Ishikawa (cell line): ENCODE measurements around the gene SNAP25.

Source experiments
- CEBPB ChIP-seq: IDR thresholded peaks from 2 replicates; pipeline ENCODE4 v1.6.1; 2012
- CREB1 ChIP-seq: IDR thresholded peaks from 2 replicates; pipeline ENCODE4 v1.6.1; 2012; ENCODE audit warnings: low read depth
- EGR1 ChIP-seq: IDR thresholded peaks from 2 replicates; pipeline ENCODE4 v1.6.1; 2012
- EP300 ChIP-seq: IDR thresholded peaks from 2 replicates; pipeline ENCODE4 v1.6.1; 2012; ENCODE audit warnings: borderline replicate concordance
- FOXM1 ChIP-seq: IDR thresholded peaks from 2 replicates; pipeline ENCODE4 v1.6.1; 2012; ENCODE audit warnings: low read depth, borderline replicate concordance
- MAX ChIP-seq: IDR thresholded peaks from 2 replicates; pipeline ENCODE4 v1.6.1; 2012
- NFIC ChIP-seq: IDR thresholded peaks from 2 replicates; pipeline ENCODE4 v1.6.1; 2012
- RAD21 ChIP-seq: IDR thresholded peaks from 2 replicates; pipeline ENCODE4 v1.6.1; 2012; ENCODE audit warnings: low read depth
- REST ChIP-seq: IDR thresholded peaks from 2 replicates; pipeline ENCODE4 v1.6.1; 2012; ENCODE audit warnings: low read depth, mild to moderate bottlenecking
- TAF1 ChIP-seq: IDR thresholded peaks from 2 replicates; pipeline ENCODE4 v1.6.1; 2012; ENCODE audit warnings: low read depth, mild to moderate bottlenecking
- TCF12 ChIP-seq: IDR thresholded peaks from 2 replicates; pipeline ENCODE4 v1.6.1; 2012; ENCODE audit warnings: low read depth
- TEAD4 ChIP-seq: IDR thresholded peaks from 2 replicates; pipeline ENCODE4 v1.6.1; 2012
- USF1 ChIP-seq: IDR thresholded peaks from 2 replicates; pipeline ENCODE4 v1.6.1; 2012
- YY1 ChIP-seq: IDR thresholded peaks from 2 replicates; pipeline ENCODE4 v1.6.1; 2012; ENCODE audit warnings: low read depth
- ZBTB7A ChIP-seq: IDR thresholded peaks from 2 replicates; pipeline ENCODE4 v1.6.1; 2012; ENCODE audit warnings: low read depth

The SNAP25 gene

GRCh38 chr20:10221021-10221420 is 2.4 kb downstream of the SNAP25 start:
- no peak for TF ChIP-seq ZBTB7A
- no peak for TF ChIP-seq TEAD4
- no peak for TF ChIP-seq FOXM1
- no peak for TF ChIP-seq TAF1
- no peak for TF ChIP-seq RAD21
- no peak for TF ChIP-seq TCF12
- TF ChIP-seq USF1, result no peak
- no peak for TF ChIP-seq CEBPB
- no peak for TF ChIP-seq EP300

- TF ChIP-seq CREB1 (no peak), NFIC (no peak), REST (no peak), RAD21 (no peak), ZBTB7A (no peak), CEBPB (no peak), FOXM1 (no peak)
These were observed 6.9 kb downstream of the SNAP25 start for GRCh38 chr20:10225439-10226060.

- 0 out of 2 replicates have a peak, but pooled peaks have one; percentile 28 for TF ChIP-seq NFIC
- TF ChIP-seq FOXM1, result no peak
These were observed 9.7 kb downstream of the SNAP25 start for GRCh38 chr20:10228330-10228729.

- TF ChIP-seq RAD21 (no peak), ZBTB7A (no peak), YY1 (no peak), CEBPB (no peak), USF1 (no peak), TEAD4 (no peak), EGR1 (no peak), REST (no peak), MAX (no peak), FOXM1 (no peak), TAF1 (no peak)
These were observed 12.7 kb downstream of the SNAP25 start for GRCh38 chr20:10231290-10231689.

GRCh38 chr20:10236540-10237533 is 18.2 kb downstream of the SNAP25 start:
- TF ChIP-seq CEBPB (no peak), YY1 (no peak), REST (no peak), NFIC (no peak), EP300 (no peak), RAD21 (no peak), TCF12 (no peak), FOXM1 (no peak), USF1 (no peak), CREB1 (no peak), ZBTB7A (no peak), EGR1 (no peak), MAX (no peak), TAF1 (no peak), TEAD4 (no peak)
